Left ventricle myocardium inferior (tissue), 1 donor: ENCODE data around the gene STAM. TPM values are rescaled to one million over a fixed set of nuclear protein-coding genes. Genes with fewer than 3 reads are reported as not detected.
"Not testable (repeated sequence)": the region's sequence is repeated elsewhere in the genome, so short reads cannot be mapped to it uniquely, and the experiment has no call there.

Experiments
- DNase-seq: peaks from one replicate; pipeline ENCODE4 v3.0.0-alpha.2; 2020
- H3K27ac ChIP-seq: fragments of 200-600 bp; replicated peaks from 2 replicates; pipeline ENCODE4 v1.8.0; 2021
- H3K27me3 ChIP-seq: fragments of 200-600 bp; 2 replicates; pipeline ENCODE4 v1.8.0; 2021; ENCODE audit warnings: low read depth
- H3K36me3 ChIP-seq: fragments of 200-600 bp; 2 replicates; pipeline ENCODE4 v1.8.0; 2021
- H3K4me1 ChIP-seq: fragments of 200-600 bp; 2 replicates; pipeline ENCODE4 v1.8.0; 2021
- H3K4me3 ChIP-seq: fragments of 200-600 bp; 2 replicates; pipeline ENCODE4 v1.8.0; 2021; ENCODE audit warnings: mild to moderate bottlenecking, moderate library complexity
- H3K9me3 ChIP-seq: fragments of 200-600 bp; replicated peaks from 2 replicates; pipeline ENCODE4 v1.8.0; 2021
- CTCF ChIP-seq: fragments of 200-600 bp; IDR thresholded peaks from 2 replicates; pipeline ENCODE4 v1.8.0; 2021; ENCODE audit warnings: antibody characterized with exemption, mild to moderate bottlenecking, borderline replicate concordance
- intact Hi-C: fragments of 100-400 bp; cut with micrococcal nuclease; formaldehyde crosslinking; loops from one replicate; pipeline ENCODE4 v1.11.0; 2022
- total RNA-seq: library from RNA; stranded (reverse); fragmentation: NEBNext Ultra II Directional; extraction: Animal tissue kit (Norgen Biotek cat#: 25700); gene quantifications from one replicate; pipeline ENCODE4 v1.2.1, GENCODE V29; 2021
- donor health status: DM: no; HTN: yes; CAD: no; lungs with severe emphysema.

STAM gene
- total RNA-seq, 1 donor from 2014 or later = 21.3 TPM

GRCh38 chr10:17622061-17622460 lies 21.9 kb upstream of the STAM start:
- Histone ChIP-seq H3K9me3 (no peaks in the 10 kb centered on the region), H3K36me3 (no peaks in the 10 kb centered on the region), H3K27ac (no peak overlapping the region), H3K4me3 (no peak overlapping the region), H3K4me1 (peaks cover 10% of the 10 kb centered on the region), H3K27me3 (peaks cover 7% of the 10 kb centered on the region)
- TF ChIP-seq CTCF = no peak
- DNase-seq = no peak
- intact Hi-C loops = no loop called here

DNA sequence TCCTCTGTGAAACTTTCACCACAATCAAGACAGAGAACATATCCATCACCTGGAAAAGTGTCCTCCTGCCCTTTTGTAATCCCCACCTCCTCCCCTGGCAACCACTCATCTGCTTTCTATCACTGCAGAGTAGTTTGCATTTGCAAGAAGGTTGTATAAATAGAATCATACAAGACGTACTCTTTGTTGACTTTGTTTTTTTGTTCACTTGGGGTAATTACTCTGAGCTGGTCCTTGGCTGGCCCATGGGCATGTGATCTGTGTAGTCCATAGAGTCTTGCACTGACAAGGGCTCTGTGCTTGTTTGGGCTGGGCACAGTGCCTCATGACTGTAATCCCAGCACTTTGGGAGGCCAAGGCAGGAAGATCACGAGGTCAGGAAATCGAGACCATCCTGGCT lies 19.0 kb upstream of the STAM start:
- Histone ChIP-seq H3K4me1 (no peaks in the 10 kb centered on the region), H3K9me3 (no peaks in the 10 kb centered on the region), H3K27ac (no peak overlapping the region), H3K4me3 (no peak overlapping the region), H3K27me3 (peaks cover 4% of the 10 kb centered on the region), H3K36me3 (no peaks in the 10 kb centered on the region)
- DNase-seq = no peak
- intact Hi-C loops = no loop called here
- TF ChIP-seq CTCF = no peak

- H3K4me3 ChIP-seq = no peak overlapping the region
- H3K36me3 ChIP-seq = no peaks in the 10 kb centered on the region
- H3K27ac ChIP-seq = no peak overlapping the region
- no peak for TF ChIP-seq CTCF
- no peak for DNase-seq
- intact Hi-C loops = no loop called here
- no peaks in the 10 kb centered on the region for H3K27me3 ChIP-seq
- no peaks in the 10 kb centered on the region for H3K4me1 ChIP-seq
- H3K9me3 ChIP-seq = no peaks in the 10 kb centered on the region
These were observed 17.3 kb upstream of the STAM start for GRCh38 chr10:17626656-17627055.

- H3K4me3 ChIP-seq, intact Hi-C loops, H3K36me3 ChIP-seq, H3K27ac ChIP-seq, H3K9me3 ChIP-seq, H3K27me3 ChIP-seq, H3K4me1 ChIP-seq, DNase-seq: not testable (repeated sequence)
These were observed 11.4 kb upstream of the STAM start for GRCh38 chr10:17632590-17632989.

DNA sequence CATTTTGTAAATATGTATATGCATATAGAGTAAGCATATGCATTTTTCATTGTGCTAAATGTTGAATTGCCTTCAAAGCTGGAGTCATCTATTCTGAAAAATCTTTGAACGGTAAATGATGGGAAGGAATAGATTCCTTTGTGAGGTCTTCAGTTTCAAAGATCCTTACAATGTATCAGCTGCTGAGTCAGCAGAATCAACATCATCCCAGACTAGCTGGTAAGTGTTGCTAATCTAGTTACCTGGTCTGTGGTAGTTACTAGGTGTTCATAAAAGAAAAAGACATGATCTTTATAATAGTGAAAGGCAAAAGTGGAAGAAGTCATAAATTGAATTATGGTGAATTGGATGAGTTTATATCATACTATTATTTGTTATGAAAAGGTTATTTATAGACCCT lies 10.6 kb upstream of the STAM start:
- Histone ChIP-seq H3K27ac (no peak overlapping the region), H3K36me3 (no peaks in the 10 kb centered on the region), H3K9me3 (peaks cover 6% of the 10 kb centered on the region), H3K4me1 (no peaks in the 10 kb centered on the region), H3K4me3 (no peak overlapping the region), H3K27me3 (no peaks in the 10 kb centered on the region)
- no peak for DNase-seq
- intact Hi-C loops = no loop called here
- TF ChIP-seq CTCF = no peak

GRCh38 chr10:17637869-17638268 lies 6.1 kb upstream of the STAM start:
- Histone ChIP-seq H3K27ac (no peak overlapping the region), H3K36me3 (peaks cover 3% of the 10 kb centered on the region), H3K9me3 (peaks cover 13% of the 10 kb centered on the region), H3K4me3 (no peak overlapping the region), H3K4me1 (peaks cover 11% of the 10 kb centered on the region), H3K27me3 (no peaks in the 10 kb centered on the region)
- no peak for TF ChIP-seq CTCF
- DNase-seq = no peak
- intact Hi-C loops = no loop called here
